HG02571 (cell line): Measurements from ENCODE around the gene PSMD5.

Source experiments
- ATAC-seq: cut with Tn5 transposase; IDR thresholded peaks from one replicate; pipeline ENCODE4 v1.9.1; 2021; ENCODE audit warnings: mild to moderate bottlenecking, moderate library complexity; ENCODE audit not compliant: unreplicated experiment

The PSMD5 gene

GRCh38 chr9:120856700-120857099 lies 14.0 kb upstream of the PSMD5 start:
- ATAC-seq: no peak

- ATAC-seq: no peak
Measured at GRCh38 chr9:120855827-120856670, 13.3 kb upstream of the PSMD5 start.

GRCh38 chr9:120854596-120855327 lies 12.0 kb upstream of the PSMD5 start:
- ATAC-seq: no peak

GRCh38 chr9:120853198-120853597 lies 10.5 kb upstream of the PSMD5 start:
- ATAC-seq: no peak

- ATAC-seq: no peak
Measured at GRCh38 chr9:120852240-120853010, 9.7 kb upstream of the PSMD5 start.

GRCh38 chr9:120851449-120851848 lies 8.7 kb upstream of the PSMD5 start:
- no peak for ATAC-seq

GRCh38 chr9:120850315-120850714 lies 7.6 kb upstream of the PSMD5 start:
- ATAC-seq: no peak

- no peak for ATAC-seq
Measured at GRCh38 chr9:120846906-120847305, 4.2 kb upstream of the PSMD5 start.

GRCh38 chr9:120846251-120846889 lies 3.6 kb upstream of the PSMD5 start:
- ATAC-seq: no peak

GRCh38 chr9:120845255-120845654 lies 2.5 kb upstream of the PSMD5 start:
- no peak for ATAC-seq

- ATAC-seq: peak; percentile 19
Measured at GRCh38 chr9:120841930-120842684, 615 bp downstream of the PSMD5 start.

GRCh38 chr9:120839146-120839545 lies 3.6 kb downstream of the PSMD5 start:
- no peak for ATAC-seq

- ATAC-seq: no peak
Measured at GRCh38 chr9:120837921-120838320, 4.8 kb downstream of the PSMD5 start.

GRCh38 chr9:120833325-120833724 lies 9.4 kb downstream of the PSMD5 start:
- ATAC-seq: no peak

- no peak for ATAC-seq
Measured at GRCh38 chr9:120832807-120833206, 9.9 kb downstream of the PSMD5 start.

GRCh38 chr9:120830865-120831264 lies 11.9 kb downstream of the PSMD5 start:
- ATAC-seq: no peak

- ATAC-seq: no peak
Measured at GRCh38 chr9:120830151-120830550, 12.6 kb downstream of the PSMD5 start.

- ATAC-seq: no peak
Measured at GRCh38 chr9:120829650-120830049, 13.1 kb downstream of the PSMD5 start.

GRCh38 chr9:120820095-120820494 lies 22.6 kb downstream of the PSMD5 start:
- ATAC-seq: no peak

- no peak for ATAC-seq
Measured at GRCh38 chr9:120818595-120818994, 24.1 kb downstream of the PSMD5 start.
